ENCODE measurements around the gene LIN7A. TPM values are rescaled to one million over a fixed set of nuclear protein-coding genes. Genes with fewer than 3 reads are reported as not detected.

The LIN7A gene
- total and polyA plus RNA-seq, 7 donors = 0.60 to 10.7 (median 4.6) TPM

DNA sequence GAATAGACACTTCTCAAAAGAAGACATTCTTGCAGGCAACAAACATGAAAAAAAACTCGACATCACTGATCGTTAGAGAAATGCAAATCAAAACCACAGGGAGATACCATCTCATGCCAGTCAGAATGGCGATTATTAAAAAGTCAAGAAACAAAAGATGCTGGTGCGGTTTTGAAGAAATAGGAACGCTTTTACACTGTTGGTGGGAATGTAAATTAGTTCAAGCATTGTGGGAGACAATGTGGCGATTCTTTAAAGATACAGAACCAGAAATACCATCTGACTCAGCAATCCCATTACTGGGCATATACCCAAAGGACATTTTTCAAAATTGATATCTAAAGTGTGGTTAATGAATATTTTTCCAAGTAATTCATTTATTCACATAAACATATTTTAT, 39.6 kb upstream of the LIN7A start:
- H3K4me1 ChIP-seq = no peaks in the 10 kb centered on the region
- intact Hi-C loops (cut with DNase I) = no loop called here
- H3K27me3 ChIP-seq = no peaks in the 10 kb centered on the region
- H3K4me3 ChIP-seq = no peak overlapping the region
- H3K9me3 ChIP-seq = no peaks in the 10 kb centered on the region
- DNase-seq = no peak
- no peaks in the 10 kb centered on the region for H3K36me3 ChIP-seq
- no peak for TF ChIP-seq POLR2AphosphoS5 (IDR thresholded peaks at IDR 0.05)
- TF ChIP-seq, protein P1, sequence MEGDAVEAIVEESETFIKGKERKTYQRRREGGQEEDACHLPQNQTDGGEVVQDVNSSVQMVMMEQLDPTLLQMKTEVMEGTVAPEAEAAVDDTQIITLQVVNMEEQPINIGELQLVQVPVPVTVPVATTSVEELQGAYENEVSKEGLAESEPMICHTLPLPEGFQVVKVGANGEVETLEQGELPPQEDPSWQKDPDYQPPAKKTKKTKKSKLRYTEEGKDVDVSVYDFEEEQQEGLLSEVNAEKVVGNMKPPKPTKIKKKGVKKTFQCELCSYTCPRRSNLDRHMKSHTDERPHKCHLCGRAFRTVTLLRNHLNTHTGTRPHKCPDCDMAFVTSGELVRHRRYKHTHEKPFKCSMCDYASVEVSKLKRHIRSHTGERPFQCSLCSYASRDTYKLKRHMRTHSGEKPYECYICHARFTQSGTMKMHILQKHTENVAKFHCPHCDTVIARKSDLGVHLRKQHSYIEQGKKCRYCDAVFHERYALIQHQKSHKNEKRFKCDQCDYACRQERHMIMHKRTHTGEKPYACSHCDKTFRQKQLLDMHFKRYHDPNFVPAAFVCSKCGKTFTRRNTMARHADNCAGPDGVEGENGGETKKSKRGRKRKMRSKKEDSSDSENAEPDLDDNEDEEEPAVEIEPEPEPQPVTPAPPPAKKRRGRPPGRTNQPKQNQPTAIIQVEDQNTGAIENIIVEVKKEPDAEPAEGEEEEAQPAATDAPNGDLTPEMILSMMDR (IDR thresholded peaks at IDR 0.05) = no peak
- WGBS, 2 donors = 80% methylated on average over 6 of the region's 6 CpGs
- no peak overlapping the region for H3K27ac ChIP-seq

DNA sequence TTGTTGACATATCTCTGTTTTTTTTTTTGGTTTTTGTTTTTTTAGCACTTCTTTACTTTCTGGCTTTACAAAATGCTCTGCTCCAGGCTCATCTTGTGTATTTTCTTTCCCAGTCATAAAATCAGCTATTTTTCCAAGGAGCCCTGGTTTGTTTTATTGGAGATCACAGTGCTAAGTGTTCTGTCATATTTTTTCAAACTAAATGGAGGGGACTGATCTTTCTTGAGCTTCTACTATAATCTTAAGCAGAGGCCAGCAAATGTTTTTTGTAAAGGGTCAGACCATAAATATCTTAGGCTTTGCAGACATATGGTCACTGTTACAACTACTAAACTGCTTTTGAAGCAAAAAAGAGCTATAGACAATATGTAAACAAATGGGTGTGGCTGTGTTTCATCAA, 30.6 kb upstream of the LIN7A start:
- intact Hi-C loops (cut with DNase I) = no loop called here

DNA sequence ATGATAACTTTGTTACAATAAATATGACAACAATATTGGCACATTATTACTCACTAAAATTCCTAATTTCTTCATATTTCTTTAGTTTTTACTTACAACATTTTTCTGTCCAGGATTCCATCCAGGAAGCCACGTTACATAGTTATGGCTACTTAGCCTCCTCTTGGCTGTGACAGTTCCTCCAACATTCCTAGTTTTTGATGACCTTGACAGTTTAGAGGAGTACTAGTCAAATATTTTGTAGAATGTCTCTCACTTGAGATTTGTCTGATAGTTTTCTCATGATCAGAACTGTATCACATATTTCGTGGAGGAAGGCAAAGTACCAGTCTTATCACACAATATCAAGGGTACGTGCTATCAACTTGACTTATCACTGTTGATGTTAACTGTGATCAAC, 29.8 kb upstream of the LIN7A start:
- intact Hi-C loops (cut with DNase I) = no loop called here
- Histone ChIP-seq H3K4me1 (peaks cover 0 to 5% (median 2%) of the 10 kb centered on the region in 4 donors), H3K27ac (no peak overlapping the region), H3K36me3 (no peaks in the 10 kb centered on the region), H3K4me3 (no peak overlapping the region), H3K9me3 (no peaks in the 10 kb centered on the region), H3K27me3 (no peaks in the 10 kb centered on the region)
- TF ChIP-seq, protein P1 (IDR thresholded peaks at IDR 0.05) = no peak
- no peak for TF ChIP-seq POLR2A (IDR thresholded peaks at IDR 0.05)
- no peak for TF ChIP-seq EP300 (IDR thresholded peaks at IDR 0.05)
- no peak for TF ChIP-seq POLR2AphosphoS5 (IDR thresholded peaks at IDR 0.05)
- 77 to 78% methylated on average over 3 of the region's 3 CpGs for WGBS, 2 donors
- no peak for DNase-seq

More for the DNA sequence above, 30.6 kb upstream of the LIN7A start:
- Histone ChIP-seq H3K27me3 (no peaks in the 10 kb centered on the region), H3K4me1 (peaks cover 0 to 5% (median 2%) of the 10 kb centered on the region in 4 donors), H3K9me3 (no peaks in the 10 kb centered on the region), H3K27ac (no peak overlapping the region), H3K4me3 (no peak overlapping the region), H3K36me3 (no peaks in the 10 kb centered on the region)
- DNase-seq = no peak
- no peak for TF ChIP-seq POLR2A (IDR thresholded peaks at IDR 0.05)
- TF ChIP-seq POLR2AphosphoS5 (IDR thresholded peaks at IDR 0.05) = peak in 1 of 4 donors; percentile 33

GRCh38 chr12:80966001-80966400, 28.3 kb upstream of the LIN7A start:
- Histone ChIP-seq H3K4me1 (peaks cover 0 to 5% (median 2%) of the 10 kb centered on the region in 4 donors), H3K9me3 (no peaks in the 10 kb centered on the region), H3K27me3 (no peaks in the 10 kb centered on the region), H3K4me3 (no peak overlapping the region), H3K36me3 (no peaks in the 10 kb centered on the region), H3K27ac (no peak overlapping the region)
- WGBS, 2 donors = 18 to 66% methylated on average over 1 of the region's 1 CpG
- intact Hi-C loops (cut with DNase I) = no loop called here
- no peak for DNase-seq
- TF ChIP-seq, protein P1 (IDR thresholded peaks at IDR 0.05) = no peak
- no peak for TF ChIP-seq EP300 (IDR thresholded peaks at IDR 0.05)
- TF ChIP-seq POLR2AphosphoS5 (IDR thresholded peaks at IDR 0.05) = no peak
- no peak for TF ChIP-seq POLR2A (IDR thresholded peaks at IDR 0.05)

- intact Hi-C loops (cut with DNase I) = no loop called here
- DNase-seq = no peak
- Histone ChIP-seq H3K4me3 (no peak overlapping the region), H3K9me3 (no peaks in the 10 kb centered on the region), H3K27me3 (no peaks in the 10 kb centered on the region), H3K36me3 (no peaks in the 10 kb centered on the region), H3K27ac (no peak overlapping the region), H3K4me1 (no peaks in the 10 kb centered on the region)
- TF ChIP-seq EP300 (IDR thresholded peaks at IDR 0.05) (no peak), POLR2AphosphoS5 (IDR thresholded peaks at IDR 0.05) (no peak), POLR2A (IDR thresholded peaks at IDR 0.05) (no peak)
- TF ChIP-seq, protein P1 (IDR thresholded peaks at IDR 0.05) = no peak
- 71 to 93% methylated on average over 5 of the region's 5 CpGs for WGBS, 2 donors
Observed at GRCh38 chr12:80958162-80958561, 20.4 kb upstream of the LIN7A start.
